A549 treated with AZD9567 at 1 μM for 4 hours (cell line): ENCODE data around the gene GALNT17. TPM values are rescaled to one million over a fixed set of nuclear protein-coding genes. Genes with fewer than 3 reads are reported as not detected.

Experiments
- total RNA-seq: library from RNA; stranded (reverse); fragments of 200-300 nt; extraction: Qiagen RNA extraction; gene quantifications from 5 replicates; pipeline ENCODE4 v1.2.3, GENCODE V29; 2022; ENCODE audit not compliant: insufficient read depth

GALNT17 gene
- not detected in 5 replicates for total RNA-seq

GRCh38 chr7:71132127-71132376 is at the start of gene GALNT17:
GALNT17 (plus strand) TSS chr7:71132144.

